Panc1 (cell line): ENCODE results near the gene LOXL3.

ENCODE experiments used
- POLR2AphosphoS5 ChIP-seq: IDR thresholded peaks from 2 replicates; pipeline ENCODE4 v1.6.1; 2012; ENCODE audit warnings: mild to moderate bottlenecking, low read depth, low read length, moderate library complexity
- SIN3A ChIP-seq: IDR thresholded peaks from 2 replicates; pipeline ENCODE4 v1.6.1; 2012; ENCODE audit warnings: low read depth, mild to moderate bottlenecking, low read length, moderate library complexity, borderline replicate concordance; ENCODE audit not compliant: insufficient read depth
- TF ChIP-seq, protein P1 (sequence below): fragments of 450-650 bp; IDR thresholded peaks from 2 replicates; pipeline ENCODE4 v1.5.1; 2017; ENCODE audit warnings: mild to moderate bottlenecking
- TF ChIP-seq, protein P2 (sequence below), 2 experiments: IDR thresholded peaks; 2 replicates each; pipeline ENCODE4 v1.6.1; 2011 to 2012; ENCODE audit warnings: low read depth in 2 of 2, control low read depth in 1 of 2, low read length in 1 of 2, mild to moderate bottlenecking in 1 of 2, moderate library complexity in 1 of 2; ENCODE audit not compliant: insufficient read depth in 1 of 2

DNA sequence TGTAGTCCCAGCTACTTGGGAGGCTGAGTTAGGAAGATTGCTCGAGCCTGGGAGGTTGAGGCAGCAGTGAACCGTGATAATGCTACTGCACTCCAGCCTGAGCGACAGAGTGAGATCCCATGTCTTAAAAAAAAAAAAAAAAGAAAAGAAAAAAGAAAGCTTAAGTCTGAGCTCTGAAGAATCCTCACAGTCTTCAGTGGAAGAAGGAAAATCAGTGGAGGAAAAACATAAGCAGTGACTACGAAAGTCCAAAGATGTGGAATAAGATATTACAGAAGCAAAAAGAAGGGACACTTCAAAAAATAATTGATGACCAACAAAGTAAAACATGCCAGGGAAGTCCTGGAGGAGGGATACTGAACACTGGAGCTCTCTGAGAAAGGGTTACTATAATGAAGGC is 43.5 kb downstream of the LOXL3 start:
- TF ChIP-seq, protein P1, sequence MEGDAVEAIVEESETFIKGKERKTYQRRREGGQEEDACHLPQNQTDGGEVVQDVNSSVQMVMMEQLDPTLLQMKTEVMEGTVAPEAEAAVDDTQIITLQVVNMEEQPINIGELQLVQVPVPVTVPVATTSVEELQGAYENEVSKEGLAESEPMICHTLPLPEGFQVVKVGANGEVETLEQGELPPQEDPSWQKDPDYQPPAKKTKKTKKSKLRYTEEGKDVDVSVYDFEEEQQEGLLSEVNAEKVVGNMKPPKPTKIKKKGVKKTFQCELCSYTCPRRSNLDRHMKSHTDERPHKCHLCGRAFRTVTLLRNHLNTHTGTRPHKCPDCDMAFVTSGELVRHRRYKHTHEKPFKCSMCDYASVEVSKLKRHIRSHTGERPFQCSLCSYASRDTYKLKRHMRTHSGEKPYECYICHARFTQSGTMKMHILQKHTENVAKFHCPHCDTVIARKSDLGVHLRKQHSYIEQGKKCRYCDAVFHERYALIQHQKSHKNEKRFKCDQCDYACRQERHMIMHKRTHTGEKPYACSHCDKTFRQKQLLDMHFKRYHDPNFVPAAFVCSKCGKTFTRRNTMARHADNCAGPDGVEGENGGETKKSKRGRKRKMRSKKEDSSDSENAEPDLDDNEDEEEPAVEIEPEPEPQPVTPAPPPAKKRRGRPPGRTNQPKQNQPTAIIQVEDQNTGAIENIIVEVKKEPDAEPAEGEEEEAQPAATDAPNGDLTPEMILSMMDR: no peak
- no peak for TF ChIP-seq SIN3A
- TF ChIP-seq POLR2AphosphoS5: no peak
- TF ChIP-seq, protein P2, sequence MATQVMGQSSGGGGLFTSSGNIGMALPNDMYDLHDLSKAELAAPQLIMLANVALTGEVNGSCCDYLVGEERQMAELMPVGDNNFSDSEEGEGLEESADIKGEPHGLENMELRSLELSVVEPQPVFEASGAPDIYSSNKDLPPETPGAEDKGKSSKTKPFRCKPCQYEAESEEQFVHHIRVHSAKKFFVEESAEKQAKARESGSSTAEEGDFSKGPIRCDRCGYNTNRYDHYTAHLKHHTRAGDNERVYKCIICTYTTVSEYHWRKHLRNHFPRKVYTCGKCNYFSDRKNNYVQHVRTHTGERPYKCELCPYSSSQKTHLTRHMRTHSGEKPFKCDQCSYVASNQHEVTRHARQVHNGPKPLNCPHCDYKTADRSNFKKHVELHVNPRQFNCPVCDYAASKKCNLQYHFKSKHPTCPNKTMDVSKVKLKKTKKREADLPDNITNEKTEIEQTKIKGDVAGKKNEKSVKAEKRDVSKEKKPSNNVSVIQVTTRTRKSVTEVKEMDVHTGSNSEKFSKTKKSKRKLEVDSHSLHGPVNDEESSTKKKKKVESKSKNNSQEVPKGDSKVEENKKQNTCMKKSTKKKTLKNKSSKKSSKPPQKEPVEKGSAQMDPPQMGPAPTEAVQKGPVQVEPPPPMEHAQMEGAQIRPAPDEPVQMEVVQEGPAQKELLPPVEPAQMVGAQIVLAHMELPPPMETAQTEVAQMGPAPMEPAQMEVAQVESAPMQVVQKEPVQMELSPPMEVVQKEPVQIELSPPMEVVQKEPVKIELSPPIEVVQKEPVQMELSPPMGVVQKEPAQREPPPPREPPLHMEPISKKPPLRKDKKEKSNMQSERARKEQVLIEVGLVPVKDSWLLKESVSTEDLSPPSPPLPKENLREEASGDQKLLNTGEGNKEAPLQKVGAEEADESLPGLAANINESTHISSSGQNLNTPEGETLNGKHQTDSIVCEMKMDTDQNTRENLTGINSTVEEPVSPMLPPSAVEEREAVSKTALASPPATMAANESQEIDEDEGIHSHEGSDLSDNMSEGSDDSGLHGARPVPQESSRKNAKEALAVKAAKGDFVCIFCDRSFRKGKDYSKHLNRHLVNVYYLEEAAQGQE (IDR thresholded peaks at IDR 0.05; ENCODE audit: insufficient read depth in 1 of 2, low read depth in 2 of 2, low read length in 1 of 2): no peak
